WTC11 (cell line): ENCODE measurements around the gene LRRC2. TPM values are rescaled to one million over a fixed set of nuclear protein-coding genes. Genes with fewer than 3 reads are reported as not detected.

ENCODE experiments used
- ATAC-seq: fragments of 200-7000 bp; cut with Tn5 transposase; 2 replicates; pipeline ENCODE4 v1.10.0; 2021; ENCODE audit warnings: mild to moderate bottlenecking, moderate library complexity
- CTCF ChIA-PET: fragments of 300-600 bp; sonication (Branson Sonifier 250); formaldehyde crosslinking; loops from one replicate; lab custom pipeline; 2021; ENCODE audit warnings: antibody characterized with exemption; lab: Charles Lee
- POLR2A ChIA-PET: fragments of 350-600 bp; sonication (Branson Sonifier 250); formaldehyde crosslinking; loops from one replicate; lab custom pipeline; 2021; ENCODE audit warnings: antibody characterized with exemption; lab: Charles Lee
- DNase-seq: peaks from one replicate; pipeline ENCODE4 v3.0.0; 2021; ENCODE audit warnings: low spot score
- H3K27ac Mint-ChIP-seq: 2 replicates; pipeline ENCODE4 v1.8.0; 2021; ENCODE audit warnings: mixed read lengths
- H3K27me3 Mint-ChIP-seq: 2 replicates; pipeline ENCODE4 v1.8.0; 2021; ENCODE audit warnings: low read depth, mild to moderate bottlenecking, moderate library complexity, mixed read lengths
- H3K36me3 Mint-ChIP-seq: 2 replicates; pipeline ENCODE4 v1.8.0; 2021; ENCODE audit warnings: mixed read lengths
- H3K4me1 Mint-ChIP-seq: 2 replicates; pipeline ENCODE4 v1.8.0; 2022; ENCODE audit warnings: mixed read lengths
- H3K4me3 Mint-ChIP-seq: 2 replicates; pipeline ENCODE4 v1.8.0; 2021; ENCODE audit warnings: mild to moderate bottlenecking, moderate library complexity, mixed read lengths
- H3K9me3 Mint-ChIP-seq: 2 replicates; pipeline ENCODE4 v1.8.0; 2021; ENCODE audit warnings: mixed read lengths
- ARID4B ChIP-seq: sonication (generic); formaldehyde crosslinking; IDR thresholded peaks from 2 replicates; pipeline ENCODE4 v1.8.0; 2023; ENCODE audit warnings: missing genetic modification reagents, mild to moderate bottlenecking, borderline replicate concordance
- ATF1 ChIP-seq: sonication (generic); formaldehyde crosslinking; IDR thresholded peaks from 2 replicates; pipeline ENCODE4 v1.8.1; 2023; ENCODE audit warnings: mild to moderate bottlenecking, moderate library complexity, missing genetic modification reagents
- CBFB ChIP-seq: sonication (generic); formaldehyde crosslinking; IDR thresholded peaks from 2 replicates; pipeline ENCODE4 v1.8.1; 2022; ENCODE audit warnings: mild to moderate bottlenecking, low read depth, missing genetic modification reagents
- CREM ChIP-seq: sonication (generic); formaldehyde crosslinking; IDR thresholded peaks from 2 replicates; pipeline ENCODE4 v1.8.1; 2022; ENCODE audit warnings: mild to moderate bottlenecking, missing genetic modification reagents, moderate library complexity
- ESRRA ChIP-seq: sonication (generic); formaldehyde crosslinking; IDR thresholded peaks from 2 replicates; pipeline ENCODE4 v1.8.1; 2022; ENCODE audit warnings: mild to moderate bottlenecking, missing genetic modification reagents, borderline replicate concordance
- FOXJ3 ChIP-seq: sonication (generic); formaldehyde crosslinking; IDR thresholded peaks from 2 replicates; pipeline ENCODE4 v1.9.0; 2021; ENCODE audit warnings: missing genetic modification reagents, mild to moderate bottlenecking, borderline replicate concordance
- GTF2I ChIP-seq: fragments of 250-450 bp; sonication (Bioruptor Pico); conservative IDR thresholded peaks from 2 replicates; pipeline ENCODE4 v1.4.0; 2021; ENCODE audit warnings: mild to moderate bottlenecking
- HMGA2 ChIP-seq: fragments of 250-450 bp; sonication (Bioruptor Pico); IDR thresholded peaks from 2 replicates; pipeline ENCODE4 v1.4.0; 2021; ENCODE audit warnings: mild to moderate bottlenecking, moderate library complexity
- MYBL2 ChIP-seq: sonication (generic); formaldehyde crosslinking; IDR thresholded peaks from 2 replicates; pipeline ENCODE4 v1.8.1; 2023; ENCODE audit warnings: mild to moderate bottlenecking, moderate library complexity, missing genetic modification reagents
- NFATC4 ChIP-seq: fragments of 250-450 bp; sonication (Bioruptor Pico); IDR thresholded peaks from 2 replicates; pipeline ENCODE4 v1.9.0; 2021; ENCODE audit warnings: mild to moderate bottlenecking
- RELA ChIP-seq: sonication (generic); formaldehyde crosslinking; IDR thresholded peaks from 2 replicates; pipeline ENCODE4 v1.8.1; 2022; ENCODE audit warnings: missing genetic modification reagents, mild to moderate bottlenecking, borderline replicate concordance
- SMAD4 ChIP-seq: sonication (generic); formaldehyde crosslinking; IDR thresholded peaks from 2 replicates; pipeline ENCODE4 v1.8.0; 2022; ENCODE audit warnings: mild to moderate bottlenecking, missing genetic modification reagents
- SP1 ChIP-seq: sonication (generic); formaldehyde crosslinking; conservative IDR thresholded peaks from 2 replicates; pipeline ENCODE4 v1.8.1; 2022; ENCODE audit warnings: missing genetic modification reagents
- TCF7 ChIP-seq: sonication (generic); formaldehyde crosslinking; IDR thresholded peaks from 2 replicates; pipeline ENCODE4 v1.8.0; 2022; ENCODE audit warnings: mild to moderate bottlenecking, low read depth, missing genetic modification reagents, moderate library complexity
- USF1 ChIP-seq: sonication (generic); formaldehyde crosslinking; IDR thresholded peaks from 2 replicates; pipeline ENCODE4 v1.8.0; 2022; ENCODE audit warnings: mild to moderate bottlenecking, missing genetic modification reagents
- ZSCAN18 ChIP-seq: fragments of 250-450 bp; sonication (Bioruptor Pico); IDR thresholded peaks from 2 replicates; pipeline ENCODE4 v2.1.2; 2022; ENCODE audit warnings: mild to moderate bottlenecking, moderate library complexity
- total RNA-seq: library from RNA; stranded (reverse); gene quantifications from 3 replicates; pipeline ENCODE4 v1.2.3, GENCODE V29; 2021
- TF ChIP-seq, protein P1 (sequence below): sonication (generic); formaldehyde crosslinking; IDR thresholded peaks from 2 replicates; pipeline ENCODE4 v1.8.0; 2023; ENCODE audit warnings: mild to moderate bottlenecking, missing genetic modification reagents
- TF ChIP-seq, protein P2 (sequence below): sonication (generic); formaldehyde crosslinking; IDR thresholded peaks from 2 replicates; pipeline ENCODE4 v1.8.1; 2023; ENCODE audit warnings: mild to moderate bottlenecking, missing genetic modification reagents
- TF ChIP-seq, protein P3 (sequence below): sonication (generic); formaldehyde crosslinking; IDR thresholded peaks from 2 replicates; pipeline ENCODE4 v1.8.0; 2022; ENCODE audit warnings: mild to moderate bottlenecking, missing genetic modification reagents

LRRC2 gene
- total RNA-seq, 1 experiment from 2014 or later, result 4.9 TPM

GRCh38 chr3:46521096-46521495 lies 45.0 kb downstream of the LRRC2 start:
- CTCF ChIA-PET, result interaction anchor here (1.7 kb wide), 1 partner anchor 25 kb away, joined by 5 read pairs; no protein-coding TSS in a partner anchor
- Mint-ChIP-seq H3K27me3 (no peaks in the 10 kb centered on the region), H3K27ac (no peak overlapping the region), H3K36me3 (peaks cover 6% of the 10 kb centered on the region; the same call in 1 of the 2 replicates), H3K4me3 (no peak overlapping the region), H3K9me3 (peaks cover 7% of the 10 kb centered on the region; the same call in 1 of the 2 replicates), H3K4me1 (peaks cover 8% of the 10 kb centered on the region)
- ATAC-seq (no peak), DNase-seq (no peak)
- TF ChIP-seq NFATC4 (CRISPR knock-in tag), result no peak
- TF ChIP-seq, protein P1, sequence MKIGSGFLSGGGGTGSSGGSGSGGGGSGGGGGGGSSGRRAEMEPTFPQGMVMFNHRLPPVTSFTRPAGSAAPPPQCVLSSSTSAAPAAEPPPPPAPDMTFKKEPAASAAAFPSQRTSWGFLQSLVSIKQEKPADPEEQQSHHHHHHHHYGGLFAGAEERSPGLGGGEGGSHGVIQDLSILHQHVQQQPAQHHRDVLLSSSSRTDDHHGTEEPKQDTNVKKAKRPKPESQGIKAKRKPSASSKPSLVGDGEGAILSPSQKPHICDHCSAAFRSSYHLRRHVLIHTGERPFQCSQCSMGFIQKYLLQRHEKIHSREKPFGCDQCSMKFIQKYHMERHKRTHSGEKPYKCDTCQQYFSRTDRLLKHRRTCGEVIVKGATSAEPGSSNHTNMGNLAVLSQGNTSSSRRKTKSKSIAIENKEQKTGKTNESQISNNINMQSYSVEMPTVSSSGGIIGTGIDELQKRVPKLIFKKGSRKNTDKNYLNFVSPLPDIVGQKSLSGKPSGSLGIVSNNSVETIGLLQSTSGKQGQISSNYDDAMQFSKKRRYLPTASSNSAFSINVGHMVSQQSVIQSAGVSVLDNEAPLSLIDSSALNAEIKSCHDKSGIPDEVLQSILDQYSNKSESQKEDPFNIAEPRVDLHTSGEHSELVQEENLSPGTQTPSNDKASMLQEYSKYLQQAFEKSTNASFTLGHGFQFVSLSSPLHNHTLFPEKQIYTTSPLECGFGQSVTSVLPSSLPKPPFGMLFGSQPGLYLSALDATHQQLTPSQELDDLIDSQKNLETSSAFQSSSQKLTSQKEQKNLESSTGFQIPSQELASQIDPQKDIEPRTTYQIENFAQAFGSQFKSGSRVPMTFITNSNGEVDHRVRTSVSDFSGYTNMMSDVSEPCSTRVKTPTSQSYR, result no peak
- TF ChIP-seq, protein P2, sequence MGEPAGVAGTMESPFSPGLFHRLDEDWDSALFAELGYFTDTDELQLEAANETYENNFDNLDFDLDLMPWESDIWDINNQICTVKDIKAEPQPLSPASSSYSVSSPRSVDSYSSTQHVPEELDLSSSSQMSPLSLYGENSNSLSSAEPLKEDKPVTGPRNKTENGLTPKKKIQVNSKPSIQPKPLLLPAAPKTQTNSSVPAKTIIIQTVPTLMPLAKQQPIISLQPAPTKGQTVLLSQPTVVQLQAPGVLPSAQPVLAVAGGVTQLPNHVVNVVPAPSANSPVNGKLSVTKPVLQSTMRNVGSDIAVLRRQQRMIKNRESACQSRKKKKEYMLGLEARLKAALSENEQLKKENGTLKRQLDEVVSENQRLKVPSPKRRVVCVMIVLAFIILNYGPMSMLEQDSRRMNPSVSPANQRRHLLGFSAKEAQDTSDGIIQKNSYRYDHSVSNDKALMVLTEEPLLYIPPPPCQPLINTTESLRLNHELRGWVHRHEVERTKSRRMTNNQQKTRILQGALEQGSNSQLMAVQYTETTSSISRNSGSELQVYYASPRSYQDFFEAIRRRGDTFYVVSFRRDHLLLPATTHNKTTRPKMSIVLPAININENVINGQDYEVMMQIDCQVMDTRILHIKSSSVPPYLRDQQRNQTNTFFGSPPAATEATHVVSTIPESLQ (CRISPR knock-in tag), result no peak
- no peak for TF ChIP-seq MYBL2 (CRISPR knock-in tag)
- TF ChIP-seq CREM (CRISPR knock-in tag), result no peak
- no peak for TF ChIP-seq RELA (CRISPR knock-in tag)
- TF ChIP-seq ZSCAN18, result no peak
- TF ChIP-seq SMAD4 (CRISPR knock-in tag), result no peak
- no peak for TF ChIP-seq FOXJ3 (CRISPR knock-in tag)
- no peak for TF ChIP-seq ESRRA (CRISPR knock-in tag)
- POLR2A ChIA-PET, result no interaction called here

GRCh38 chr3:46520531-46520930 lies 45.6 kb downstream of the LRRC2 start:
- TF ChIP-seq ATF1 (CRISPR knock-in tag), result no peak
- no peak for TF ChIP-seq SP1
- TF ChIP-seq TCF7, result no peak
- TF ChIP-seq CBFB, result no peak
- no peak for TF ChIP-seq USF1
- ATAC-seq (no peak), DNase-seq (no peak)
- CTCF ChIA-PET, result no interaction called here
- H3K4me1 Mint-ChIP-seq, result peaks cover 8% of the 10 kb centered on the region
- no peak overlapping the region for H3K4me3 Mint-ChIP-seq
- H3K27me3 Mint-ChIP-seq, result no peaks in the 10 kb centered on the region
- peaks cover 6% of the 10 kb centered on the region; the same call in 1 of the 2 replicates for H3K36me3 Mint-ChIP-seq
- POLR2A ChIA-PET, result no interaction called here
- no peak overlapping the region; the same call in 1 of the 2 replicates for H3K27ac Mint-ChIP-seq
- peaks cover 7% of the 10 kb centered on the region; the same call in 1 of the 2 replicates for H3K9me3 Mint-ChIP-seq

- Mint-ChIP-seq H3K4me1 (peaks cover 8% of the 10 kb centered on the region), H3K27me3 (no peaks in the 10 kb centered on the region), H3K4me3 (no peak overlapping the region), H3K27ac (no peak overlapping the region), H3K9me3 (peaks cover 7% of the 10 kb centered on the region; the same call in 1 of the 2 replicates), H3K36me3 (peaks cover 6% of the 10 kb centered on the region; the same call in 1 of the 2 replicates)
- DNase-seq, result no peak
- CTCF ChIA-PET, result no interaction called here
- ATAC-seq, result no peak
- POLR2A ChIA-PET, result no interaction called here
- no peak for TF ChIP-seq GTF2I (CRISPR knock-in tag)
- TF ChIP-seq HMGA2 (CRISPR knock-in tag), result peak; percentile 91; the same call in 1 of the 2 replicates
- TF ChIP-seq RELA (CRISPR knock-in tag), result no peak
- TF ChIP-seq ARID4B (CRISPR knock-in tag), result no peak
- TF ChIP-seq, protein P3, sequence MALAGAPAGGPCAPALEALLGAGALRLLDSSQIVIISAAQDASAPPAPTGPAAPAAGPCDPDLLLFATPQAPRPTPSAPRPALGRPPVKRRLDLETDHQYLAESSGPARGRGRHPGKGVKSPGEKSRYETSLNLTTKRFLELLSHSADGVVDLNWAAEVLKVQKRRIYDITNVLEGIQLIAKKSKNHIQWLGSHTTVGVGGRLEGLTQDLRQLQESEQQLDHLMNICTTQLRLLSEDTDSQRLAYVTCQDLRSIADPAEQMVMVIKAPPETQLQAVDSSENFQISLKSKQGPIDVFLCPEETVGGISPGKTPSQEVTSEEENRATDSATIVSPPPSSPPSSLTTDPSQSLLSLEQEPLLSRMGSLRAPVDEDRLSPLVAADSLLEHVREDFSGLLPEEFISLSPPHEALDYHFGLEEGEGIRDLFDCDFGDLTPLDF (CRISPR knock-in tag), result no peak
These were observed 46.1 kb downstream of the LRRC2 start for GRCh38 chr3:46519952-46520351.
